HuH-7.5 (cell line): ENCODE results near the gene PPIF.

Experiments used
- DNase-seq: peaks from one replicate; pipeline ENCODE4 v3.0.0; 2011; ENCODE audit warnings: low spot score

The PPIF gene

DNA sequence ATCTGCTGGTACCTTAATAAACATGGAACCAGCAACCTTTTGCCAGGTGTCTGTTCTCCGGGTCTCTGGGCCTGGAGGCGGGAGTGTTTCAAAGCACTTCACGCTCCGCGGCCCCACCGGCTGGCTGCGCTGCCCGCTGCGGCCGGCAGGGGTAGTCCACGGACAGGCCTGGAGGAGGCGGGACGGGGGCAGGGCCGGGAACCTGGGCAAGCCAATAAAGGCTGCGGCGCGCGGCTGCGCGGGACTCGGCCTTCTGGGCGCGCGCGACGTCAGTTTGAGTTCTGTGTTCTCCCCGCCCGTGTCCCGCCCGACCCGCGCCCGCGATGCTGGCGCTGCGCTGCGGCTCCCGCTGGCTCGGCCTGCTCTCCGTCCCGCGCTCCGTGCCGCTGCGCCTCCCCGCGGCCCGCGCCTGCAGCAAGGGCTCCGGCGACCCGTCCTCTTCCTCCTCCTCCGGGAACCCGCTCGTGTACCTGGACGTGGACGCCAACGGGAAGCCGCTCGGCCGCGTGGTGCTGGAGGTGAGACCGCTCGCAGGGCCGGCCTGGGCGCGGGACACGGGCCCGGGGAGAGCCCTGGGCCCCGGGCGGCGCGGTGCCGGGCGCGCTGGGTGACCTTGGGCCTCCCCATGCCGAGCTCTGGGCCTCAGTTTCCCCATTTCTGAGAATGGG lies at the start of gene PPIF:
Gene PPIF (plus strand): TSS at position 244 of the 668 bp plus-strand sequence. CDS start 80 bp downstream, at position 324.
- peak; percentile 63 for DNase-seq

DNA sequence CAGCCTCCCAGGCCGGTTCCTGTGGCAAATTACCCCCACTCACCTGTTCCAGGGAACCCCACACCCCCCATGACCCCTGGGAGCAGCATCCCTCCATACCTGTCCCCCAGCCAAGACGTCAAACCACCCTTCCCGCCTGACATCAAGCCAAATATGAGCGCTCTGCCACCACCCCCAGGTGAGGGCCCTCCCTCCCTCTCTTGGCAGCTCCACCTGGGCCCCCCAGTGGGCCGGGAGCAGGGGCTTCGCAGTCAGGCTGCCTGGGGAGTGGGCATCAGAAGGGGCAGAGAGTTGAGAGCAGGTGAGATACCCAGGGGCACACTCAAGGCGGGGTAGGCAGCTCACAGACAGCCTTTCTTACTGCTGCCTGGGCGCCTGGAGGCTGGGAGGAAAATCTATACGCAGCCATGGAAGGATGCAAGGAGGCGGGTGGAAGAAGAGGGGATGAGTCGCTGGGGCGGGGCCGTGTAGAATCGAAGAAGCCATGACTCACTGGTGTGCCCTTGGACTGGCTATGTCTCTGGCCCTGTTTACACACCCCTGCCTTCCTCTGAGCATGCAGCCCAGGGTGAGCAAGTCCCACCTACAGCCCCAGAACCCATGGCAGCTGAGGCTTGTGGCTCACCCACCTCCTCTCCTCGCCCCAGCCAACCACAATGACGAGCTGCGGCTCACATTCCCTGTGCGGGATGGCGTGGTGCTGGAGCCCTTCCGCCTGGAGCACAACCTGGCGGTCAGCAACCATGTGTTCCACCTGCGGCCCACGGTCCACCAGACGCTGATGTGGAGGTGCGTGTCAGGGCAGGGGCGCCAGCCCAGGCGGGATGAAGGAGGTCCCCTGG lies 48.6 kb upstream of the PPIF start:
- no peak for DNase-seq

DNA sequence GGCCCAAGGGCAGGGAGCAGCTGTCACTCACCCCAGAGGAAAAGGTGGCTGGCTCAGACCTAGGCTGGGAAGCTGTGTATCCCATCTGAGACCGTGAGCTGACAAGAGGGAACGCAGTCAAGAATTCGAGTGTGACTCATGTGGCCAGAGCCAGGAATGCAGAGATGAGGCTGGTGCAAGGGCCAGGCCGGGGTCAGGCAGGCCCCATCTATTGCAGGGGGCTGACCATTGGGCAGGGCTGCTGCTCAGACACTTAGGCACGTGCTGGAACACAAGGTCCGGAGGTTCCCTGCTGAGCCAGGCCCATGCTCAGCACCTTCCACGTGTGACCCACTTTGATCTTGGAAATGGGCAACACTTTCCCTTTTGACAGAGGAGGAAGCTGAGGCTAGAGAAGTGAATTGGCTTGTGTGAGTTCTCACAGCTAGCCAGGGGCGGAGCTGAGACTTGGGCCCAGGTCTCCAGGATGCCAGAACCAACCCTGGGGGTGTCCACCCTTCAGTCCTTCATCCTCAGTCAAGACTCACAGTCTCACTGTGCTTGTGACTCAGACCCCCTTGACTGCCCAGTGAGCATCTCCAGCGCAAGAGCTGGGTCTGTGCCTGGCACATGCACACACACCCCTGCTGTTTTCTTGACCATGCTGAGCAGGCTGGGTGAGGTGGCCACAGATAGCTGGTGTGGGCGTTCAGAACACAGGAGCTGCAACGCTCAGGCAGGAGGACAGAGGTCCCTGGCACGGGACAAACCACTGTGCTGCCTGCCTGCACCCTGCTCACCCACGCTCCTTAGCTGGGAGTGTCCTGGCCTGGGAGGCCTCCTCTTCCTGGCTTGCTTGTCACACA lies 47.6 kb upstream of the PPIF start:
- DNase-seq, result no peak

DNA sequence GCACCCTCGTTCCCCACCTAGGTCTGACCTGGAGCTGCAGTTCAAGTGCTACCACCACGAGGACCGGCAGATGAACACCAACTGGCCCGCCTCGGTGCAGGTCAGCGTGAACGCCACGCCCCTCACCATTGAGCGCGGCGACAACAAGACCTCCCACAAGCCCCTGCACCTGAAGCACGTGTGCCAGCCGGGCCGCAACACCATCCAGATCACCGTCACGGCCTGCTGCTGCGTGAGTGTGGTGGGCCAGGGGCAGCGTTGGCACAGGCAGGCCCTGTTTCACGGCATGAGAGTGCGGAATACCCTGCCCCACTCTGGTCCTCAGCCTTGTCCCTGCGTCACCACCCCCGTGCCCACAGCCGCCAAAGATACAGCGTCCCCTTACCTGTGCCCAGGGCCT lies 46.6 kb upstream of the PPIF start:
- DNase-seq, result no peak

DNA sequence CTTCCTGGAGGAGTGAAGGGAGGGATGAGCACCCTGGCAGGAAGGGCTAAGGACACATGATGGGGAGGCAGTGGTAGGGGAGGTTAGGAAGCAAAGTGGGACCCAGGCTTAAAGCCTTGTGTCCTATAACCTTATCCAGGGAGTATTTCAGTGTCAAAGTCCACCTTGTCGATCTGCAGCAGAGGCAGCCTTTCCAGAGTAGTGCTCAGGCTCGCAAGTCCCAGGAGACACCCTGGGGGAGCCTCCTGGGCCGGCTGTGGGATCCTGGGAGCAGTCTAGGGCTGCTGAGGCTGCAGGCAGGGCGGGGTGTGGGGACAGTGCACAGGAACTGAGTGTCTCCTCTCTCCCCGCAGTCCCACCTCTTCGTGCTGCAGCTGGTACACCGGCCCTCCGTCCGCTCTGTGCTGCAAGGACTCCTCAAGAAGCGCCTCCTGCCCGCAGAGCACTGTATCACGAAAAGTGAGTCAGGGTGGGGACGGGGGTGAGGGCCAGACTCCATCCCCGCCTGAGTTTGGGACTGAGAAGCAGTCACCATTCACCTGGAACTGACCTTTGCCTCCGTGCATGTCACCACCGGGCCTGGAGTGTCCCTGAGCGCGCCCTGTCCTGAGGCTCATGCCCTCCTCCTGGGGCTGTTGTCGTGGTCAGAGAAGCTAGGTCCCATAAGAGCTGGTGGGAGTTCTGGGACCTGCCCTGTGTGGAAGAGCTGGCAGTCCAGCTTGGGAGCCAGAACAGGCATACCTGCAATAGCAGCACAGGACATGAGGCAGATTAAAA lies 45.3 kb upstream of the PPIF start:
- DNase-seq, result no peak

DNA sequence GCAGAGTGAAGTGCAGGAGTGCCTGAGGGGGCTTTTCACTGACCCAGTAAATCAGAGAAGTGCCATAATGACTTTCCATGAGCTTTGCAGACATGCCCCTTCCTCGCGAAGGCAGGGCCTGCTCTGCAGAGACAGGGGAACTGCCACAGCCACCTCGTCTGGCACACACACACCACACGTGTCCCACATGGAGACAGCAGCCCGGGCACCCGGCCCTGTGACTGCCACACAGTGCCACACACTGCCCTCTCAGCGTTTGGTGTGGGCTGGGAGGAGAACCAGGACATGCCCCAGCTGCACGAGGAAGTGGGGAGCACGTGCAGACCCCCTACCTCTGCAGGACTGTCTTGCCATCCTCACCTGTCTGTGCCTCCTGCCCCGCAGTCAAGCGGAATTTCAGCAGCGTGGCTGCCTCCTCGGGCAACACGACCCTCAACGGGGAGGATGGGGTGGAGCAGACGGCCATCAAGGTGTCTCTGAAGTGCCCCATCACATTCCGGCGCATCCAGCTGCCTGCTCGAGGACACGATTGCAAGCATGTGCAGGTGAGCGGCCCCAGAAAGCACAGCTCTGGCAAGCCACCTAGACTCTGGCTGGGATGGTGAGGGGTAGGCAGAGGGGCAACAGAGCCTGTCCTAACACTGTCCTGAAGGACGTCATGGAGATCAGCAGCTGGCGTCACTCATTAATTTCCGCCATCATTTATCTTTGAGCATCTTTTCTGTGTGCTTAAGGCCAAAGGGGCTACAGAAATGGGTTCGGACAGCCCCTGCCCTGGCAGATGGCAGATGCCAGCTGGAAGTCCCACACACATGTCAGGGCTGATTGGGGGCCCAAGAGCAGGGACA lies 43.4 kb upstream of the PPIF start:
- no peak for DNase-seq

DNA sequence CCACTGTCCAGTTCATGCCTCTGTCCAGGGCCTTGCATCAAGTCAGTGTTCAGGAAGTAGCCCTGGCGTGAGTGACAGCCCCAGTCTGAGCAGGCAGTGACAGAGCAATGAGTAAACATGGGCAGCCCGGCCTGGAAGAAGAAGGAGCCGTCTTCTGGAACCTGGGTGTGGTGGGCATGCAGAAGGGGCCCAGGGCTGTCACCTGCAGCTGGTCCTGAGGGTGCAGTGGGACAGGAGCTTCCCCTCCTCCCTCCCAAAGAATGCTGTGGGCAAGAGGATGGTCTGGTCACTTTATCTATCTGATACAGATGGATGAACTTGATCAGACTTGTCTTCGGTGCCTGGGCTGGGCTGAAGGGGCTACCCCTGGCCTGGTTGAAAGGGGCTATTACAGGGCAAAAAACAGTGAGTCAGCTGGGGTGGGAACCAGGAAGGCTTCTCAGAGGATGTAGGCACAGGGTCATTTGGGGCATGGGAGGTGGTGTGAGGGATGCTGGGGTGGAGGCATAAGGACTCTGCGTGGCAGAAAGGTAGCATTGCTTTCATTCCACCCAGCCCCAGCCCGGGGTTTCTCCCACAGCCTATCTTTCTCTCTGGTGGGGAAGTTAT lies 42.7 kb upstream of the PPIF start:
- no peak for DNase-seq

DNA sequence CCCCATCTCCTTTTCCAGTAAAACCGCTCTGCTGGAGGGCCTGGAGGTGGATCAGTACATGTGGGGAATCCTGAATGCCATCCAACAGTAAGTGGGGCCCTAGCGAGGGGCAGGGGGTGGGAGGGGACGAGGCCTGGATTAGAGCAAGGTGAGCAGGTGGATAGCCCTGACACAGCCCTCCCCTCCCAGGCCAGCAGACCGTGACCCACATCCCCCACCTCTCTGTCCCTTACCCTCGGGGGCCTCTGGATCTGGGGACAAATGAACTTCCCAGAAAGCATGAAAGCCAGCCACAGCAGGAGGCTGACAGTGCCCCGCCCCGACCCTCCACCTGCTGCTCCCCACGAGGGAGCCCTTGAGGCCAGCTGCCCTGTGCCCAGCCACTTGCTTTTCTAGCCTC lies 41.8 kb upstream of the PPIF start:
- DNase-seq, result no peak

DNA sequence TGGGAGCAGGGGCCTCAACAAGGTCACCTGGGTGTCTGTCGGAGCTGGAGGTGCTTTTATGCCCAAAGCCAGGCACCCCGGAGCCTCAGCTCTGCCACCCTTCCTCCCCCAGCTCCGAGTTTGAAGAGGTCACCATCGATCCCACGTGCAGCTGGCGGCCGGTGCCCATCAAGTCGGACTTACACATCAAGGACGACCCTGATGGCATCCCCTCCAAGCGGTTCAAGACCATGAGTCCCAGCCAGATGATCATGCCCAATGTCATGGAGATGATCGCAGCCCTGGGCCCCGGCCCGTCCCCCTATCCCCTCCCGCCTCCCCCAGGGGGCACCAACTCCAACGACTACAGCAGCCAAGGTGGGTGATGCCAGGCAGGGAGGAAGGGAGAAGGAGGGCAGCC lies 41.3 kb upstream of the PPIF start:
- no peak for DNase-seq

DNA sequence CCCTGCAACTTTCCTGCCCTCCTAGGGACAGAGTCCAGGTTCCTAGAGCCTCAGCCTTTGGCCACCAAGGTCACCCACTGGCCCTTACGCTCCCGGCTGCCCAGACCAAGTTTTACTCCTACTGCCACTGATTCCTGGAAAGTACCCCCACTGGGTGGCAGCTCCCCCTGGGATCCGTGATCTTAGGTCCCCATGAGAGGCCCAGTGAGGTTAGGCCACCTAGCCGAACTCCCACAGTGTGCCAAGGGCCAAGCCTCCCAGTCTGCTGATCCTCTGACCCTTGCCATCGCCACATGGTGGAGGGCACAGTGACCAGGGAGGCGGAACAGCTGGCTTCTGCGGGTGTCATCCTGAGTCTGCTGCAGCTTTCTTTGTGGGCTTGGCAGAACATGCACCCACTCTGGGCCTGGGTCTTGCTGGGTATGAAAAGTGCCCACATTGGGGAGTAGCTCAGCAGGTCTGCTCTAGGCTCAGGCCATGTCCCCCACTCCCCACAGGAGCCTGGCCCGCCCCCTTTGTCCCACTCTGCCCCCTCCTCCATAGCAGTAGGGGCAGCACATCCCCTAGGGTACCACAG lies 40.5 kb upstream of the PPIF start:
- no peak for DNase-seq

DNA sequence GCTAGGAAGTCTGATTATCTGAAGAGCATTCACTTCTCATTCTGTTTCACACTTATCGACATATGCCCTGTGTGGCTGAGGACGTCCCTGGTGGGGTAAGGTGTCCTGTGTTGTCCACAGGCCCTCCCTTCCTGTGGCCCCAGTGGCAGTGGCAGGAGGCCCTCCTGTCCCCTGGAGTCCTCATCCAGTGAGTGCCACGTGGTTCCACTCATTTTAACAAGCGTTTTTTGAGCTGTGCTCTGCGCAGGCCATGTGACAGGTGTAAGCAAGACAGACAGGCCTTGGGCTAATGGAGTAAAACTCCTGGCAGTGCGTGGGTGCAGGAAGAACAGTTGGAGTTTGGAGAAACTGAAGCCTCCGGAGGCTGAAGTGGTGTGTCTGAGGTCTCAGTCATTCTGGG lies 39.3 kb upstream of the PPIF start:
- no peak for DNase-seq

DNA sequence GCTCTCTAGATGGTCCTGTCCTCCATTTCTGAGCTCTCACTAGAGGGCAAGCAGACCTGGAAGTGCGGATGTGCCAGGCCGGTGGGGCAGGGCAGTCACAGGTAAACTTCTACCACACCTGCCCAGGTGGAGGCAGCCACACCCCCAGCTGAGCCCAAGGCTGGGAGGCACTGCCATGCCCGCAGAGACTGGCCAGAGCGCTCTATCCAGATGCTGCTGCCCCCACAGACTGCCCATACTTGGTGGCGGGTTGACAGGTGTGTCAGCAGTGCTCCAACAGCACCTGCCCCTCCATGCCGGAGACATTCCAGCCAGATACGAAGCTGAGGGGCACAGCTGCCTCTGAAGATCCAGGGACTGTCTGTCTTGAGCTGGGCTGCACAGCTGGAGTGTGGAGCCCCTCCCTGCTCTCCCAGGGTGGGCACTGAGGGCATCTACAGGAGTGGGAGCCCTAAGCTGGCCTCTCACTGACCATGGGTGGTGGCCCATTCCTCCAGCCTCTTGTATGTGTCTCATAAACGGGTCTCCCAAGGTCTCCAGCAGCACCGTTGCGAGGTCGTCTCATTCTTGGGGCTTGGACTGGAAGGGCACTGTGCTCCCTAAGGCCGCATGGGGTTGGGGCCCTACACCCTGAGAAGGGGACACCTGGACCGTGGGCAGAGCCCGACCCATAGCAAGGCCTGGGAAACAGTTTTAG lies 38.2 kb upstream of the PPIF start:
- no peak for DNase-seq

DNA sequence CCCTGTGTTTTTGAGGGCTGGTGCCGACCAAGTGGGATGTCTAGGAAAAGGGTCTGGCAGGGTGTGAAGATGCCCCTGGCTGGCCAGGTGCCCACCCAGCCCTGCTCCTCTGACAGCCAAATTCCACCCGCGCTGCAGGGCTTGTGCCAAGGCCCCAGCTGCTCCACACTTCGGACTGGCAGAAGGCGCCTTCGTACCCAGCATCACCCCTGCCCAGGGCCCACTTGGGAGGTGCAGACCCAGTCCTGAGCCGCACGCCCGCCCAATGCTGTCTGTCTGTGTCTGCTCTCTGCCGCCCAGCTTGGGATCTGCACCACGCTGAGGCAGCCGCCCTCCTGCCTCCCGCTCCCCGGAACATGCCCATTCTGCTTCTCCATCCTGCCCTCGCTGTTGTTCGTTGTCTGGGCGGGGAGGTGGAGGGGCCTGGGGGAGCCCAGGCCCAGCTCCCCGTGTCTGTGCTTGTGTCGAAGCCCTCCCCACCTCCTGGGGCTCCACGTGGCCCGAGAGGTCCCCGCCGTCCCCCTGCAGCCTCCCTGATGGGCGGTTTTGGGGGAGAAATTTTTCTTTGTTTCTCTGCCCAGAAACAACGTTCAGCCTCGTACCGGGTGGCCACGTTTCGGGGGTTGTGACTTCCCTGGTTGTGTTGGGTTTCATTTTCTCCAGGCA lies 36.9 kb upstream of the PPIF start:
- no peak for DNase-seq

DNA sequence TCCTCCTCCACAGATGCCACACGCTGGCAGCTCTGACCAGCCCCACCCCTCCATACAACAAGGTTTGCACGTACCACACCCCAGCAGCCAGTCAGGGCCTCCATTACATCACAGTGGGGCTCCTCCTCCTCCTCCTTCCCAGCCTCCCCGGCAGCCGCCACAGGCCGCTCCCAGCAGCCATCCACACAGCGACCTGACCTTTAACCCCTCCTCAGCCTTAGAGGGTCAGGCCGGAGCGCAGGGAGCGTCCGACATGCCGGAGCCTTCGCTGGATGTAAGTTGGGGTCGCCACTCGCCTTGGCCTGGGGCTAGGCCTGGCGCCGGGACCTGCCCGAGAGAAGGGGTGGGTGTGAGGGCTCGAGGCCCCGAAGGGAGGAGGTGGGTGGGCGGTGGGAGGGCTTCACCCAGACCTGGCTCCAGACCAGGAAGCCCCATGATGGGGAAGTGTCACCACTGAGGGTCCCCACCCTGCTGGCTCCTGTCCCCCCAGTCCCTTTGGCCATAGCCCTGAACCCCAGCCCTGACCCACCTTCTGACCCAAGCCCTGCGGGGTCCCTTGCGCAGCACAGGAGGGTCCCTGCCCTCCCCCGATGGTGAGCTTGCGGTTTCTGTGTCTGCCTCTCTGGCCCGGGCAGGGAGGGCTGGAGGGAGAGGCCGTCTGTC lies 36.2 kb upstream of the PPIF start:
- no peak for DNase-seq

DNA sequence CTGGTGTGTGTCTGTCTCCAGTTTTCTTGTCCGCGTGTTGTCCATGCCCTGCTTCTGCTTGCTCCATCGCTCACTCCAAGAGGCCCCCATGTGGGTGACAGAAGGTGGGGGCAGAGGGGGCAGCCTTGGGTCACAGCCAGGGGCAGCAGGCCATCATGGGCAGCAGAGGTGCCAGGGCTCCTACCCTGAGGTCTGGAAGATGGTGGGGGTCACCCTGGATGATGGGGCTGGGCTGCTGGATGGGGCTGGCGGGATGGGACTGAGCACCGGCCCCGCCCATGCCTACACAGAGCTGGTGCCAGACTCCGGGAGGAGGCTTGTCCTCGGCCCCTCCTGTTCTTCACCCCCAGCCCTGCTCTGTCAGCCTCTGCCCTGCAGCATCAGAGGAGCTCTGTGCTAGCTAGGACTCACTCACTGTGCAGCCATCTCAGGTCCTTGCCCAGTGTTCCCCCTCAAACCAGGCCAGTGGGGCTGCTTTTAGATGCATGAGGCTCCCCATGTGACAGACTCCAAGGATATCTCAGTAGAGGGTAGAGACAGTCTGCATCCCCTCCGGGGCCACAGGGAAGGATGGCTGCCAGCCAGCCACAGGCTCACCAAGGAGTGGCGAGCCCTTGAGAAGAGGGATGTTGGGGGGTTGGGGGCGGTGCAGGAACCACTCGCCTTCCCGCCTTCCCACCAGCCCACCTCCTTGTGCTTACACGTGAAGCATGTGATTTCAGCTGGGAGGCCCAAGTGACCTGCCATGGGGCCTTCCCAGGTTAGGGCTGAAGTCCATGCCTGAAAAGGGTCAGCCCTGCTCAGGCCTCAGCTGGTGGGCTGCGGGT lies 35.5 kb upstream of the PPIF start:
- no peak for DNase-seq

DNA sequence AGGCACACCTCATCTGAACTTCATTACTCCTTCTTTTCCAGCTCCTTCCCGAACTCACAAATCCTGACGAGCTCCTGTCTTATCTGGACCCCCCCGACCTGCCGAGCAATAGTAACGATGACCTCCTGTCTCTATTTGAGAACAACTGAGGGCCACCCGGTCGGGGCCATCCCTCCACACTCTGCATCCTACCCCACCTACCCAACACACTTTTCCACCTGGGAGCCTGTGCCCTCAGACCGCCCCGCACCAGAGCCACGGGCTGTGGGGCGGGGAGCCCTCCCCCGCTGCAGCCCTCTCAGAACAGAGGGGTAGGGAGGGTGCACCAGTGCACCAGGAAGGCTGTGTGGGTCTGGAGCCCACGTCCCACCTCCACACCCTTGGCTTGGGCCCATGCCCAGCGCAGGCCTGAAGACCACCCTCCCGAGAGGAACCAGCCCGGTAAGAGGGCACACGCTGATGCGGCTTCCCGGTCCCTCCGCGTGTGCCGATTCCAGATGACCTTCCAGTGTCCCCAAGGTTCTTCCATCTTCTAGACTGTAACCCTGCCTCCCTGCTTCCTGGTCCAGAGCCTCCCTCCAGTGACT lies 34.6 kb upstream of the PPIF start:
- DNase-seq, result no peak

DNA sequence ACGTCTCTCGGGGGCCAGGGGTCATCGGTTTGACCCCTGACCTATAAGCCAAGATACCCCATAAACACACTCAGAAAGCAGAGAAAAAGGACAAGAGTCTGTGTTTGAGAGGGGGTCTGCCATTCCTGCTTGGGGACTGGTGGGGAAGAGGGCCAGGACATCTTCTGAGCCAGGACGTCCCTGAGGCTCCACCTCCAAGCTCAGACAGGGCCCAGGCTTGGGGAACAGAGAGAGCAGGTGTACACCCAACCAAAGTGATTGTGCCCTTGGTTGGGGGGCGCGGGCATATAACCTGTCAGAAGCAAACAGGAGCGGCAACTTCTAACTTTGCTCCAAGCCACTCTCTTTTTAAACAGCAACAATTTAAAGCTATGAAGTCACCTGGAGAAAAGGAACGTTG lies 33.9 kb upstream of the PPIF start:
- DNase-seq, result no peak
